Transverse colon (tissue), 4 donors: Measurements from ENCODE around the gene SCAP. TPM values are rescaled to one million over a fixed set of nuclear protein-coding genes. Genes with fewer than 3 reads are reported as not detected.

Experiments used
- DNase-seq: peaks from one replicate; pipeline ENCODE4 v3.0.0-alpha.2; 2019
- H3K27ac ChIP-seq, 4 donors: fragments of 200-600 bp; sonication (generic); 2 replicates each; pipeline ENCODE4 v1.5.1; 2016 to 2018; ENCODE audit warnings: inconsistent platforms in 4 of 4
- H3K27me3 ChIP-seq: fragments of 200-600 bp; sonication (generic); 2 replicates; pipeline ENCODE4 v1.5.1; 2017; ENCODE audit warnings: inconsistent platforms
- H3K36me3 ChIP-seq, 4 donors: fragments of 200-600 bp; sonication (generic); 2 replicates each; pipeline ENCODE4 v1.5.1; 2017 to 2019; ENCODE audit warnings: inconsistent platforms in 4 of 4
- H3K4me1 ChIP-seq, 4 donors: fragments of 200-600 bp; sonication (generic); 2 replicates each; pipeline ENCODE4 v1.5.1; 2017 to 2020; ENCODE audit warnings: inconsistent platforms in 4 of 4
- H3K4me3 ChIP-seq, 4 donors: fragments of 200-600 bp; sonication (generic); 1 replicate in 1 of 4; 2 replicates in 3 of 4; pipeline versions ENCODE4 v1.5.1 to v1.6.1; 2017 to 2019; ENCODE audit warnings: inconsistent platforms in 4 of 4
- H3K9me3 ChIP-seq, 2 donors: fragments of 200-600 bp; sonication (generic); 2 replicates each; pipeline ENCODE4 v1.5.1; 2017 to 2019; ENCODE audit warnings: inconsistent platforms in 2 of 2
- EP300 ChIP-seq: sonication (generic); formaldehyde crosslinking; IDR thresholded peaks from one replicate; pipeline ENCODE4 v1.6.1; 2017; ENCODE audit warnings: antibody characterized with exemption, low read depth
- POLR2A ChIP-seq: fragments of 450-650 bp; IDR thresholded peaks from one replicate; pipeline ENCODE4 v1.6.1; 2016; ENCODE audit warnings: antibody characterized with exemption, mild to moderate bottlenecking, moderate library complexity
- POLR2AphosphoS5 ChIP-seq, 3 donors: sonication (generic); formaldehyde crosslinking; IDR thresholded peaks; one replicate each; pipeline ENCODE4 v1.6.1; 2016; ENCODE audit warnings: antibody characterized with exemption in 3 of 3
- WGBS, 2 donors: methylation state at CpG; one replicate each; pipeline ENCODE4 v1.1.5; 2018; ENCODE audit warnings: low coverage in 1 of 2; 5-methylcytosine and 5-hydroxymethylcytosine counted together
- in situ Hi-C, 4 donors: fragments of 200-750 bp; cut with MboI; loops; one replicate each; pipeline versions ENCODE4 v1.15.0 to v1.15.1; 2017; ENCODE audit warnings: low sequenced_read_pairs in 3 of 4, low pct_ligation_motif_present in 1 of 4, low pct_unique_long_range_greater_than_20kb in 1 of 4
- intact Hi-C: fragments of 100-400 bp; cut with DNase I; formaldehyde crosslinking; loops from one replicate; pipeline ENCODE4 v1.15.1; 2023; ENCODE audit warnings: low total_unique reads
- total RNA-seq, 4 donors: library from RNA; depleted of rRNA; stranded (reverse); fragments of >200 nt; gene quantifications; one replicate each; pipeline ENCODE4 v1.1.0, GENCODE V29; 2016
- TF ChIP-seq, protein P1 (sequence below), 5 experiments: fragments of 200-600 bp in 3 of 5; fragments of 450-650 bp in 2 of 5; sonication (generic) in 3 of 5; IDR thresholded peaks; 1 replicate in 2 of 5; 2 replicates in 3 of 5; pipeline ENCODE4 v1.5.1; 2016 to 2017; ENCODE audit warnings: antibody characterized with exemption in 5 of 5, inconsistent platforms in 3 of 5, mild to moderate bottlenecking in 2 of 5, moderate library complexity in 1 of 5

SCAP gene
- total RNA-seq, 4 donors from 2014 or later, result 160 to 288 (median 198) TPM

DNA sequence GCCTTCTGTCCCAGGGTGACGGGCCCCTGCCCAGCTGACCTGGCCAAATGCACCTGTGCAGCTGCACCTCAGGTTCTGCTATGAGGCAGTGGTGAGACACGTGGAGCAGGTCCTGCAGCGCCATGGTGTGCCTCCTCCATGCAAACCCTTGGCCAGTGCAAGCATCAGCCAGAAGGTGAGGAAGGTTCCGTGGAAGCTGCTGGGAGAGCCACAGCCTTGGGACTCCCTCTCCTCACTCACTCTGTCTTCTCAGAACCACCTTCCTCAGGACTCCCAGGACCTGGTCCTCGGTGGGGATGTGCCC is 63.3 kb downstream of the SCAP start:
- 87% methylated on average over 5 of the region's 5 CpGs; no CpG with 5 or more reads in 1 of the 2 donors for WGBS, 2 donors
- Histone ChIP-seq H3K4me1 (no peaks in the 10 kb centered on the region), H3K36me3 (peaks cover 0 to 38% (median 3%) of the 10 kb centered on the region in 4 donors), H3K4me3 (no peak overlapping the region), H3K27ac (no peak overlapping the region), H3K9me3 (no peaks in the 10 kb centered on the region), H3K27me3 (no peaks in the 10 kb centered on the region)
- intact Hi-C loops (no loop called here), in situ Hi-C loops (loop anchor here in 2 of 4 donors (5.0 to 25.0 kb wide), 2 partner anchors 70 to 375 kb away; partner anchors contain the start of gene SMARCC1 (in 1 of the 2))
- DNase-seq, result no peak
- TF ChIP-seq EP300, result no peak
- no peak for TF ChIP-seq POLR2AphosphoS5 (IDR thresholded peaks at IDR 0.05)
- TF ChIP-seq, protein P1, sequence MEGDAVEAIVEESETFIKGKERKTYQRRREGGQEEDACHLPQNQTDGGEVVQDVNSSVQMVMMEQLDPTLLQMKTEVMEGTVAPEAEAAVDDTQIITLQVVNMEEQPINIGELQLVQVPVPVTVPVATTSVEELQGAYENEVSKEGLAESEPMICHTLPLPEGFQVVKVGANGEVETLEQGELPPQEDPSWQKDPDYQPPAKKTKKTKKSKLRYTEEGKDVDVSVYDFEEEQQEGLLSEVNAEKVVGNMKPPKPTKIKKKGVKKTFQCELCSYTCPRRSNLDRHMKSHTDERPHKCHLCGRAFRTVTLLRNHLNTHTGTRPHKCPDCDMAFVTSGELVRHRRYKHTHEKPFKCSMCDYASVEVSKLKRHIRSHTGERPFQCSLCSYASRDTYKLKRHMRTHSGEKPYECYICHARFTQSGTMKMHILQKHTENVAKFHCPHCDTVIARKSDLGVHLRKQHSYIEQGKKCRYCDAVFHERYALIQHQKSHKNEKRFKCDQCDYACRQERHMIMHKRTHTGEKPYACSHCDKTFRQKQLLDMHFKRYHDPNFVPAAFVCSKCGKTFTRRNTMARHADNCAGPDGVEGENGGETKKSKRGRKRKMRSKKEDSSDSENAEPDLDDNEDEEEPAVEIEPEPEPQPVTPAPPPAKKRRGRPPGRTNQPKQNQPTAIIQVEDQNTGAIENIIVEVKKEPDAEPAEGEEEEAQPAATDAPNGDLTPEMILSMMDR (IDR thresholded peaks at IDR 0.05), result no peak
- no peak for TF ChIP-seq POLR2A

DNA sequence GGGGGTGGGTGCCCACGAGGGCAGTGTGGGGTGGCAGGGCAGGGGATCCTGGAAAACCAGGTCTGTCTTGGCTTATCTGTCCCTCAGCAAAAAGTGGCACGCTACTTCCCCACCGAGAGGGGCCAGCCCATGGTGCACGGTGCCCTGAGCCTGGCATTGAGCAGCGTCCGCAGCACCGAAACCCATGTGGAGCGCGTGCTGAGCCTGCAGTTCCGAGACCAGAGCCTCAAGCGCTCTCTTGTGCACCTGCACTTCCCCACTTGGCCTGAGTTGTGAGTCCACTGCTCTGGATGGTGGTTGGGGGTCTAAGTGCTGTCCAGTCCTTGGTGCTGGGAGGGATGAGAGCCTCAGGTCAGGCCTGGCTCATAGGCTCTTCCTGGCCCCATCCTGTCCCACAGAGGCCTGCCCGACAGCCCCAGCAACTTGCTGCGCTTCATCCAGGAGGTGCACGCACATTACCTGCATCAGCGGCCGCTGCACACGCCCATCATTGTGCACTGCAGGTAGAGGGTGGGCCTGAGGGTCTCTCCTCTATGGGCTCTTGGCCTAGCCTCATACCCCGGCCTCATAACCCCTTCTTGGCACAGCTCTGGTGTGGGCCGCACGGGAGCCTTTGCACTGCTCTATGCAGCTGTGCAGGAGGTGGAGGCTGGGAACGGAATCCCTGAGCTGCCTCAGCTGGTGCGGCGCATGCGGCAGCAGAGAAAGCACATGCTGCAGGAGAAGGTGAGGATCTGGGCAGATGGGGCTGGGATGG is 63.9 kb downstream of the SCAP start:
- Histone ChIP-seq H3K9me3 (no peaks in the 10 kb centered on the region), H3K27ac (no peak overlapping the region), H3K36me3 (peaks cover 0 to 39% (median 3%) of the 10 kb centered on the region in 4 donors), H3K27me3 (no peaks in the 10 kb centered on the region), H3K4me1 (no peaks in the 10 kb centered on the region), H3K4me3 (no peak overlapping the region)
- in situ Hi-C loops (loop anchor here in 2 of 4 donors (5.0 to 25.0 kb wide), 2 partner anchors 70 to 375 kb away; partner anchors contain the start of gene SMARCC1 (in 1 of the 2)), intact Hi-C loops (no loop called here)
- TF ChIP-seq, protein P1 (IDR thresholded peaks at IDR 0.05), result no peak
- WGBS, 2 donors, result 92% methylated on average over 22 of the region's 24 CpGs; no CpG with 5 or more reads in 1 of the 2 donors
- no peak for DNase-seq

DNA sequence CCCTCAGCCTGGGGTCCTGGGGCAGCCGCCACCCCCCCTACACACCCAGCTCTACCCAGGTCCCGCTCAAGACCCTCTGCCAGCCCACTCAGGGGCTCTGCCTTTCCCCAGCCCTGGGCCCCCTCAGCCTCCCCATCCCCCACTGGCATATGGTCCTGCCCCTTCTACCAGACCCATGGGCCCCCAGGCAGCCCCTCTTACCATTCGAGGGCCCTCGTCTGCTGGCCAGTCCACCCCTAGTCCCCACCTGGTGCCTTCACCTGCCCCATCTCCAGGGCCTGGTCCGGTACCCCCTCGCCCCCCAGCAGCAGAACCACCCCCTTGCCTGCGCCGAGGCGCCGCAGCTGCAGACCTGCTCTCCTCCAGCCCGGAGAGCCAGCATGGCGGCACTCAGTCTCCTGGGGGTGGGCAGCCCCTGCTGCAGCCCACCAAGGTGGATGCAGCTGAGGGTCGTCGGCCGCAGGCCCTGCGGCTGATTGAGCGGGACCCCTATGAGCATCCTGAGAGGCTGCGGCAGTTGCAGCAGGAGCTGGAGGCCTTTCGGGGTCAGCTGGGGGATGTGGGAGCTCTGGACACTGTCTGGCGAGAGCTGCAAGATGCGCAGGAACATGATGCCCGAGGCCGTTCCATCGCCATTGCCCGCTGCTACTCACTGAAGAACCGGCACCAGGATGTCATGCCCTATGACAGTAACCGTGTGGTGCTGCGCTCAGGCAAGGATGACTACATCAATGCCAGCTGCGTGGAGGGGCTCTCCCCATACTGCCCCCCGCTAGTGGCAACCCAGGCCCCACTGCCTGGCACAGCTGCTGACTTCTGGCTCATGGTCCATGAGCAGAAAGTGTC is 64.7 kb downstream of the SCAP start:
- intact Hi-C loops (no loop called here), in situ Hi-C loops (loop anchor here in 2 of 4 donors (5.0 to 25.0 kb wide), 2 partner anchors 71 to 376 kb away; partner anchors contain the start of gene SMARCC1 (in 1 of the 2))
- Histone ChIP-seq H3K36me3 (peaks cover 0 to 40% (median 3%) of the 10 kb centered on the region in 4 donors), H3K9me3 (no peaks in the 10 kb centered on the region), H3K4me1 (peaks cover 0 to 6% (median 2%) of the 10 kb centered on the region in 4 donors), H3K4me3 (no peak overlapping the region), H3K27me3 (no peaks in the 10 kb centered on the region), H3K27ac (no peak overlapping the region)
- TF ChIP-seq POLR2AphosphoS5 (IDR thresholded peaks at IDR 0.05) (no peak), EP300 (no peak)
- TF ChIP-seq, protein P1 (IDR thresholded peaks at IDR 0.05), result no peak
- WGBS, 2 donors, result 91 to 94% methylated on average over 6 to 29 of the region's 30 CpGs
- DNase-seq, result no peak

DNA sequence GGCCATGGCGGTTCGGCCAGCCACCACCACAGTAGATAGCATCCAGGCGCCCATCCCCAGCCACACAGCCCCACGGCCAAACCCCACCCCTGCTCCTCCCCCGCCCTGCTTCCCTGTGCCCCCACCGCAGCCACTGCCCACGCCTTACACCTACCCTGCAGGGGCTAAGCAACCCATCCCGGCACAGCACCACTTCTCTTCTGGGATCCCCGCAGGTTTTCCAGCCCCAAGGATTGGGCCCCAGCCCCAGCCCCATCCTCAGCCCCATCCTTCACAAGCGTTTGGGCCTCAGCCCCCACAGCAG is 65.4 kb downstream of the SCAP start:
- in situ Hi-C loops, result loop anchor here in 2 of 4 donors (5.0 to 25.0 kb wide), 2 partner anchors 72 to 377 kb away; partner anchors contain the start of gene SMARCC1 (in 1 of the 2)
- Histone ChIP-seq H3K27me3 (no peaks in the 10 kb centered on the region), H3K27ac (no peak overlapping the region), H3K4me3 (no peak overlapping the region), H3K4me1 (peaks cover 0 to 11% (median 3%) of the 10 kb centered on the region in 4 donors), H3K36me3 (peaks cover 0 to 38% (median 3%) of the 10 kb centered on the region in 4 donors), H3K9me3 (no peaks in the 10 kb centered on the region)
- no peak for DNase-seq
- intact Hi-C loops, result no loop called here
- TF ChIP-seq POLR2AphosphoS5 (IDR thresholded peaks at IDR 0.05) (no peak), POLR2A (no peak), EP300 (no peak)
- TF ChIP-seq, protein P1 (IDR thresholded peaks at IDR 0.05), result no peak
- 78% methylated on average over 10 of the region's 10 CpGs; no CpG with 5 or more reads in 1 of the 2 donors for WGBS, 2 donors
